Activated naive CD8-positive, alpha-beta T cell treated with anti-CD3 and anti-CD28 coated beads, Interleukin-2, amount 10 ng/mL, durations not matched to agents 7 days and 5 days (primary cell): Measurements from ENCODE around the gene POLE2. TPM values are rescaled to one million over a fixed set of nuclear protein-coding genes. Genes with fewer than 3 reads are reported as not detected.

Source experiments
- ATAC-seq: fragments of 150-1000 bp; cut with Tn5 transposase; one replicate; pipeline ENCODE4 v1.10.0; 2021; ENCODE audit warnings: low read depth, moderate library complexity
- POLR2A ChIA-PET: fragments of 350-600 bp; sonication (Branson Sonifier 250); formaldehyde crosslinking; loops from one replicate; lab custom pipeline; 2021; ENCODE audit warnings: antibody characterized with exemption; lab: Charles Lee
- DNase-seq: peaks from one replicate; pipeline ENCODE4 v3.0.0; 2021
- H3K27ac Mint-ChIP-seq: one replicate; pipeline ENCODE4 v1.8.0; 2022; ENCODE audit warnings: mild to moderate bottlenecking, mixed read lengths
- H3K27me3 Mint-ChIP-seq: one replicate; pipeline ENCODE4 v1.8.0; 2022; ENCODE audit warnings: mild to moderate bottlenecking, moderate library complexity, mixed read lengths
- H3K36me3 Mint-ChIP-seq: one replicate; pipeline ENCODE4 v1.8.0; 2021; ENCODE audit warnings: mild to moderate bottlenecking, mixed read lengths
- H3K4me1 Mint-ChIP-seq: one replicate; pipeline ENCODE4 v1.8.0; 2021; ENCODE audit warnings: mixed read lengths
- H3K4me3 Mint-ChIP-seq: one replicate; pipeline ENCODE4 v1.8.0; 2022; ENCODE audit warnings: mild to moderate bottlenecking, moderate library complexity, mixed read lengths
- H3K9me3 Mint-ChIP-seq: one replicate; pipeline ENCODE4 v1.8.0; 2021; ENCODE audit warnings: mixed read lengths
- total RNA-seq, 2 experiments: library from RNA; stranded (reverse); gene quantifications; one replicate each; pipeline ENCODE4 v1.2.3, GENCODE V29; 2021

The POLE2 gene
- total RNA-seq, 2 experiments from 2014 or later = 24.0 to 25.5 TPM

DNA sequence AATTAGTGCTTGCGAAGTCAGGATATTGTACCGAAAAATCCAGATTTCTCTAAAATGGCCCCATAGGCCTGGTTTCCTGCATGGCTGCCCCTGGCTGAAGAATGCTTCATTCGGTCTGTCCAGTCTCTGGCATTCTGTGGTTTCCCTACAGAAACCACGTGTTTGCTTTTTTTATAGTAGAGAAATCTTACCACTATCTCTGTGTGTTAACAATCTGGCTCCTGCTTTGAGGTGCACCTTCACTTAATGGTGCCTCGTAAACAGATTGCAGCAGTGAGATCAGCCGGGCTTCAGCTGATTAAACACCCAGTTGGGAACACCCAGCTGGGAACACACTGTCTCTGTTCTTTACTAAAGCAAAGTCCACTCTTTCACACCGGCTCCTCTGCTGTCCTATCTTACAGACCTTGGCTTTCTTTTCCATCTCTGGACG, 46.3 kb downstream of the POLE2 start:
- Mint-ChIP-seq H3K4me3 (no peak overlapping the region), H3K9me3 (no peaks in the 10 kb centered on the region), H3K27ac (peak overlapping the region; percentile 50), H3K36me3 (peaks cover 26% of the 10 kb centered on the region), H3K4me1 (peaks cover 32% of the 10 kb centered on the region), H3K27me3 (no peaks in the 10 kb centered on the region)
- no peak for ATAC-seq
- no peak for DNase-seq
- POLR2A ChIA-PET = no interaction called here

DNA sequence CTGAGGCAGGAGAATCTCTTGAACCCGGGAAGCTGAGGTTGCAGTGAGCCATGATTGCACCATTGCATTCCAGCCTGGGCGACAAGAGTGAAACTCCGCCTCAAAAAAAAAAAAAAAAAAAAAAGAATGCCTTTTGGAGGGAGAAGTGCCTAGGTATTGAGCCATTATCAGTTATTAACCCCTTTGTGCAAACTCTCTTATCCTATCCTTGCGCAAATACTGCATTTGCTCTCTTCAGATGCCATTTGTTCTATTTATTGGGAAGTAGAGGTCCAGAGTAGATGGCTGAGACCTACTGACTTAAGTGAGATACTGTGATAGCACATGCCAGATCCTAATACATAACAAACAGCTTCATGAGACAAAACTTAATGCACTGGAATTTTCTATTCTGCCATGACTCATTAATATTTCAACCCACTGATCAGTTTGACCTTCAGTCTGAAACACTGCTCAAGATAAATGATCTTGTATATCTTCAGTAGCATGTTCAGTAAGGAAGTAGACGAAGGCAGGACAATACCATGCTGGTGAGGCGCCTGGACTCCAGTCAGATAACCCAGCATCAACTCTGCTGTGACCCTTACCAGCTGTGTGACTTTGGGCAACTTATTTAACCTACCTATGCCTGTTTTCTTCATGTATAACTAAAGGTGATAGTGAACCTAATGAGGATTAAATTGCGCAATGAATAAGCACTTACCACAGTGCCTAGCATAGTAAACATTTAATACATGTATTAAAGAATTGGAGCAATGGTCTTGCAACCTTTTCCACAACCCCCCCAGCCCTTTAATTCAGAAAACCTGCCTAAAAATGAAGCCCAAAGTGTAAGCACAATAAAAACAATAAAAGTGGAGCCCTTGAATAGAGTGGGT, 47.2 kb downstream of the POLE2 start:
- ATAC-seq (no peak), DNase-seq (no peak)
- POLR2A ChIA-PET = interaction anchor here (0.8 to 1.6 kb wide), 2 partner anchors 127 to 1087 kb away, joined by 5 to 6 read pairs; partner anchors contain the start of gene KLHDC2
- no peaks in the 10 kb centered on the region for H3K27me3 Mint-ChIP-seq
- peaks cover 27% of the 10 kb centered on the region for H3K36me3 Mint-ChIP-seq
- H3K4me1 Mint-ChIP-seq = peaks cover 37% of the 10 kb centered on the region
- no peak overlapping the region for H3K4me3 Mint-ChIP-seq
- H3K27ac Mint-ChIP-seq = peak overlapping the region; percentile 45
- no peaks in the 10 kb centered on the region for H3K9me3 Mint-ChIP-seq

DNA sequence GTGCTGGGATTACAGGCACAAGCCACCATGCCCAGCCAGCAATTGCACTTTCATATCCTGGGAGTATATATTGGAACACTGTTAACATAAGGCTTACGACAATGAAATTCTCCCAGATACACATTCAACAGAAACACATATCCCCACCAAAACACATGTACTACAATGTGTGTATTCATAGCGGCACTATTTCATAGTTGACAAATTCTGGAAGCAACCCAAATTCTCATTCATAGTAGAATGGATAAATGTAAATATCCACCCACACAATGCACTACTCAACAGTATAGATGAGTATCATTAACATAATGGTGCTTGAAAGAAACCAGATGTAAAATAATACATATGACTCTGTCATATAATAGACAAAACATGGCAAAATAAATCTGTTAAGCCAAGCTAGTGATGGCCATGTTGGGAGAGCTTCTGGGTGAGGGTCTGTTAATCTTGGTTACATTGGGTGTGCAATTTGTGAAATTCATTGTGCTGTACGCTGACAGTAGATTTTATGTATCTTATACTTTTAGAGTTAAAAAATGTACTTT, 50.4 kb downstream of the POLE2 start:
- POLR2A ChIA-PET = no interaction called here

DNA sequence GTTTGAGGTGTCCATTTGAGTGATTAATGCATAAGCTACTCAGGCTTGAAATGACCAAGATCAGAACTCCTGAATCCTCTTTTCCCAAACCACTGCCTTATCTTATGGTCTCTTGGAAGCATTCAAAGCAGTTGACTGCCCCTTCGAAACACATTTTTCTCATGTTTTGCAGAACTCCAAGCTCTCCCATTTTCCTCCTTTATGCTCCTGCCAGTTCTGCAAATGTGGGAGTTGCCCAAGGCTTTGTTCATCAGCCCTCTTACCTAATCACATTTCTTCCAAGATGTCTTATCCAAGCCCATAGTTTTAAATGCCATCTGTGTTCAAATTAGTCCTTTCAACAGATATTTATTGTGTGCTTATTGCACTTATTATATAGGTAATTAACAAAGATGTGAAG, 51.1 kb downstream of the POLE2 start:
- Mint-ChIP-seq H3K4me1 (peaks cover 35% of the 10 kb centered on the region), H3K9me3 (no peaks in the 10 kb centered on the region), H3K27ac (peak overlapping the region; percentile 64), H3K4me3 (peak overlapping the region; percentile 99), H3K36me3 (peaks cover 23% of the 10 kb centered on the region), H3K27me3 (no peaks in the 10 kb centered on the region)
- ATAC-seq = no peak
- DNase-seq = no peak
- POLR2A ChIA-PET = interaction anchor here (0.7 kb wide), 1 partner anchor 31 kb away, joined by 3 read pairs; no protein-coding TSS in a partner anchor

More for the DNA sequence above, 50.4 kb downstream of the POLE2 start:
- H3K36me3 Mint-ChIP-seq = peaks cover 25% of the 10 kb centered on the region
- H3K4me1 Mint-ChIP-seq = peaks cover 38% of the 10 kb centered on the region
- no peak overlapping the region for H3K27ac Mint-ChIP-seq
- no peaks in the 10 kb centered on the region for H3K27me3 Mint-ChIP-seq
- no peak for DNase-seq
- no peaks in the 10 kb centered on the region for H3K9me3 Mint-ChIP-seq
- H3K4me3 Mint-ChIP-seq = no peak overlapping the region
- ATAC-seq = no peak

DNA sequence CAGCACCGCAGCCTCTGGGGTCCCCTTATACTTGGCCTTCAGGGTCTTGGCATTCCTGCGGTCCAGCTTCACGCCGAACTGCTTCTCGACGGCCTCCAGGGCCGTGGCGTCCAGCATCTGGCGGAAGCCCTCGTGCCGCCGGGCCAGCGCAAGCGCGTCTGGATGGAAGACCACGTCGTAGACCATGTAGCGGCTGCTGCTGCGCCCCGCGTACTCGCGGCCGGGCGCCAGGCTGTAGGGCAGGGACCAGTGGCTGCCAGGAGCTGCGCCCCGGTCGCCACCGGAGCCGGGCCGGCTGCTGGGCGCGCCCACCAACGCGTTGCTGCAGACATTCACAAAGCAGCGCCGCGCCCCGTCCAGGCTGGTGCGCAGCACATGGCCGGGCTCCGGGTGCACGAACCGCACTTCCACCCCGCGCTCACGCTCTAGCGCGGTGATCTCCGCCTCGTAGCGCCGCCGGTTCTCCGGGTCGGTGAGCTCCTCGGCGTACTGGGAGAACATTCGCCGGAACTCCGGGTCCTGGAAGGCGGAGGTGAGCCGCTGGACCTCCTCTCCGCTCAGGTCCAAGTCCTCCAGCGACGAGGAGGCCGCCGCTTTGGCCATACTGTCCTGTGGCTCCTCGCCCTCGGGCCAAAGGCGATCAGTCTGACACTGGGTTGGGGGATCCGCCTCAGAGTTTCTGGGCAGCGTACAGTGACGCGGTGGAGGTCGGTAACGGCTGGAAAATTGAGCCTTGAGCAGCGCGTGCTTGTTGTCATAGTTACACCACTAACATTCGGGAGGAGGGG, 53.3 kb downstream of the POLE2 start, which contains the start of gene DNAAF2:
DNAAF2 (minus strand) TSS at position 698 of the 788 bp plus-strand sequence; CDS start at position 603, 95 bp downstream.
- POLR2A ChIA-PET = interaction anchor here (0.6 to 8.0 kb wide), 22 partner anchors 11 to 567 kb away, joined by 3 to 102 read pairs (median 6); partner anchors contain the start of genes KLHDC2, LRR1, MGAT2 and NEMF
- peak; percentile 38 for ATAC-seq
- Mint-ChIP-seq H3K9me3 (no peaks in the 10 kb centered on the region), H3K4me1 (peaks cover 34% of the 10 kb centered on the region), H3K36me3 (peaks cover 21% of the 10 kb centered on the region), H3K4me3 (peak within 1 kb of the TSS; percentile 99), H3K27ac (peak within 1 kb of the TSS; percentile 98), H3K27me3 (no peaks in the 10 kb centered on the region)
- DNase-seq = peak; percentile 81

DNA sequence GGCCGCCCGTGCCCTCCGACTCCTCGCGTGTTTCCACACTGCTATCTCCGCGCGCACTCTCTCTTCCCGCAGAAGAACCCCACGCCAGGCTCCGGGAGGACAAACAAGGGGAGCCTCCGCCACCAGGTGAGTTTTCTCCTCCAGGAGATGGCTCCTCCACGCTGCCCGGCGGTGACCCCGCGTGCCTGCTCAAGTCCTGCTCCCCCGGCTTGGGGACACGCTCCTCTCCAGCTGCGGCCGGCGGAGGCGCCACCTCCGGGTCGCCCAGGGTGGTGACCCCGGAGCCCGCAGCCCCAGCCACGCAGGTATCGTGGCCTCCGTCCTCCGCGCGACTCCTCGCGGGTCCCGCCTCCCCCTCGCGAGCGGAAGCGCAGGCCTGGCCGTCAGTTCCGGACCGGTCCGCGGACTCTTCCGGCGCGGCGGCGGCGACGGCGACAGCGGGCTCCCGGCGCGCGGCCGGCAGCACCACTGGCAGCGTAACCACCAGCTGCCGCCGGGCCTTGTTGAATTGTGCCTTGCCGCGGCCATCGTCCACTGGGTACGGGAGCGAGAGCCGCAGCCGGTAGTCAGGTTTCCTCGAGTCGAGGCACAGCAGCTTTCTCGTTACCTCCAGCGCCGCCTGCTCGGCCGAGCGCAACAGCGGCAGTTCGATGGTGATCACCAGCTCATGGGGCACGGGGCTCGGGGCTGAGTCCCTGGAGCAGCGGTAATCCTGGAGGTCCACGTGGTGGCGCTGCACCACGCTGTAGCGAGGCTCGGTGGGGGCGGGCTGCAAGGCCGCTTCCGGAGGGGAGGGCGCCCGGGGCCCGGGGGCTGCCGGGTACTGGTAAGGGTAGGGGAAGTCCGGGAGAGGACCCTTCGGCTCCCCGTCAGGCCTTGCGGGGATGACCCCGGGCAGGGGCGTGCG, 54.1 kb downstream of the POLE2 start:
- Mint-ChIP-seq H3K27ac (peak overlapping the region; percentile 90), H3K4me3 (peak overlapping the region; percentile 99), H3K9me3 (no peaks in the 10 kb centered on the region), H3K27me3 (no peaks in the 10 kb centered on the region), H3K36me3 (peaks cover 21% of the 10 kb centered on the region), H3K4me1 (peaks cover 32% of the 10 kb centered on the region)
- POLR2A ChIA-PET = interaction anchor here (0.6 to 8.0 kb wide), 21 partner anchors 10 to 568 kb away, joined by 3 to 102 read pairs (median 6); partner anchors contain the start of genes KLHDC2, LRR1, MGAT2 and NEMF
- peak; percentile 85 for ATAC-seq
- DNase-seq = peak; percentile 94

DNA sequence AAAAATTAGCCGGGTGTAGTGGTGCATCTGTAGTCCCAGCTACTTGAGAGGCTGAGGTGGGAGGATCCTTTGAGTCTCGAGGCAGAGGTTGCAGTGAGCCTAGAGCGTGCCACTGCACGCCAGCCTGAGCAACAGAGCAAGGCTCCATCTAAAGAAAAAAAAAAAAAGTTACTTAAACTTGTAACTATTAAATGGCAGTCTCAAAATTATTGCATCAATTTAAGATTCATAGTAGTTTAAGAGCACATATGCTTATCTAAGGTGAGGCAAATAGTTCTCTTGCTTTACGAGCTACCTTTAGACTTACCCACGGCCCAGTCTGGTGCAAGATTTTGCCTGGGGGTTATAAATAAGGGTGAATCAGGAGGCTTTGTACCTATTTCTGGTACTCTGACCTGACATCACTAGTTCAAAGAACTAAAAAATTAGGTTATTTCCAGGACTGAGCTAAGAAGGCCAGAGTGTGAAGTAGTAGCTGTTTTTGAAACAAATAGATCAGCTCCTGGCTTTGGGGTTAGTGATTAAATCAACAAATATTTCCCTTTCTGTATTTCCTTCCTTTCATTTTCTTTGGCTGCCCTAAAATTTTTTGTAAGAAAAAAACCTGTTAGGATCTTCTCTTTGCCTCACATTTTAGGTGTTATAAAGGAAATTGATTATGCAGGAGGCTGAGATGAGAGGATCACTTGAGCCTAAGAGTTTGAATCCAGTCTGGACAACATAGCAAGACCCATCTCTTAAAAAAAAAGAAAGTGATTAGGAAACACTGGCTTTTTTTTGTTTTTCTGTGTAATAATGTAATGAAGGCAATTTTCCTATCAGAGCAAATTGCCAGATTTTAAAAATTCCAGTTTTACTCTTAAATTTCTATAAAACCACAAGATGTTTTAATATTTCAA, 63.8 kb downstream of the POLE2 start:
- Mint-ChIP-seq H3K9me3 (no peaks in the 10 kb centered on the region), H3K4me1 (peaks cover 36% of the 10 kb centered on the region), H3K27me3 (no peaks in the 10 kb centered on the region), H3K27ac (peak overlapping the region; percentile 39), H3K36me3 (peaks cover 24% of the 10 kb centered on the region), H3K4me3 (peak overlapping the region; percentile 97)
- POLR2A ChIA-PET = interaction anchor here (0.8 to 2.5 kb wide), 5 partner anchors 9 to 228 kb away, joined by 3 to 13 read pairs (median 10); partner anchors contain the start of genes LRR1 and RPS29
- DNase-seq (no peak), ATAC-seq (no peak)

DNA sequence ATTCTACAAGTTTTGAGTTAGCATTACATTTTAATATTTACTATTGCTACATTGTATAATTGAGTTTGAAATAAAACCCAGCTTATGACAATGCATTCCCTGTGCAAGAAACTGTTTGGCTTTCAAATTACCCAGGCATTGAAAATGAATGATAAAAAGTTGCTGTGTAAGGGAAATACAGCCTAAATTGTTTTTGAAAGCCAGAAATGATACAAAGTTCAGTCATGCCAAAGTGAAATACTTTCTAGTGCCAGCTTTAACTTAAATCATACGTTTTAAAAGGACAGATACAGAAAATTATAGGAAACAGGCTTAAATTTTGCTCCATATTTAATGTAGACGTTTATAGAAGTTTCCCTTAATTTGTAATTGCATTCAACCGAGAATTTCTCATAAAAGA, 64.6 kb downstream of the POLE2 start:
- ATAC-seq (no peak), DNase-seq (no peak)
- Mint-ChIP-seq H3K4me3 (peak overlapping the region; percentile 97), H3K36me3 (peaks cover 27% of the 10 kb centered on the region), H3K27me3 (no peaks in the 10 kb centered on the region), H3K27ac (peak overlapping the region; percentile 20), H3K4me1 (peaks cover 36% of the 10 kb centered on the region), H3K9me3 (no peaks in the 10 kb centered on the region)
- POLR2A ChIA-PET = interaction anchor here (1.3 to 2.5 kb wide), 4 partner anchors 9 to 38 kb away, joined by 3 to 13 read pairs (median 10); partner anchors contain the start of genes LRR1 and RPS29

DNA sequence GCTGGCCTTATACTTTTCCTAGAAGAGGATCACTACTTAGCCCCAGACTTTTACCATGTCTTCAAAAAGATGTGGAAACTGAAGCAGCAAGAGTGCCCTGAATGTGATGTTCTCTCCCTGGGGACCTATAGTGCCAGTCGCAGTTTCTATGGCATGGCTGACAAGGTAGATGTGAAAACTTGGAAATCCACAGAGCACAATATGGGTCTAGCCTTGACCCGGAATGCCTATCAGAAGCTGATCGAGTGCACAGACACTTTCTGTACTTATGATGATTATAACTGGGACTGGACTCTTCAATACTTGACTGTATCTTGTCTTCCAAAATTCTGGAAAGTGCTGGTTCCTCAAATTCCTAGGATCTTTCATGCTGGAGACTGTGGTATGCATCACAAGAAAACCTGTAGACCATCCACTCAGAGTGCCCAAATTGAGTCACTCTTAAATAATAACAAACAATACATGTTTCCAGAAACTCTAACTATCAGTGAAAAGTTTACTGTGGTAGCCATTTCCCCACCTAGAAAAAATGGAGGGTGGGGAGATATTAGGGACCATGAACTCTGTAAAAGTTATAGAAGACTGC, 65.9 kb downstream of the POLE2 start:
- peak overlapping the region; percentile 97 for H3K4me3 Mint-ChIP-seq
- peak overlapping the region; percentile 62 for H3K27ac Mint-ChIP-seq
- peaks cover 32% of the 10 kb centered on the region for H3K36me3 Mint-ChIP-seq
- H3K9me3 Mint-ChIP-seq = no peaks in the 10 kb centered on the region
- peaks cover 37% of the 10 kb centered on the region for H3K4me1 Mint-ChIP-seq
- DNase-seq = no peak
- POLR2A ChIA-PET = interaction anchor here (0.6 to 3.0 kb wide), 8 partner anchors 10 to 673 kb away, joined by 3 to 102 read pairs (median 14); partner anchors contain the start of genes DNAAF2, KLHDC2 and RPS29
- no peaks in the 10 kb centered on the region for H3K27me3 Mint-ChIP-seq
- no peak for ATAC-seq

DNA sequence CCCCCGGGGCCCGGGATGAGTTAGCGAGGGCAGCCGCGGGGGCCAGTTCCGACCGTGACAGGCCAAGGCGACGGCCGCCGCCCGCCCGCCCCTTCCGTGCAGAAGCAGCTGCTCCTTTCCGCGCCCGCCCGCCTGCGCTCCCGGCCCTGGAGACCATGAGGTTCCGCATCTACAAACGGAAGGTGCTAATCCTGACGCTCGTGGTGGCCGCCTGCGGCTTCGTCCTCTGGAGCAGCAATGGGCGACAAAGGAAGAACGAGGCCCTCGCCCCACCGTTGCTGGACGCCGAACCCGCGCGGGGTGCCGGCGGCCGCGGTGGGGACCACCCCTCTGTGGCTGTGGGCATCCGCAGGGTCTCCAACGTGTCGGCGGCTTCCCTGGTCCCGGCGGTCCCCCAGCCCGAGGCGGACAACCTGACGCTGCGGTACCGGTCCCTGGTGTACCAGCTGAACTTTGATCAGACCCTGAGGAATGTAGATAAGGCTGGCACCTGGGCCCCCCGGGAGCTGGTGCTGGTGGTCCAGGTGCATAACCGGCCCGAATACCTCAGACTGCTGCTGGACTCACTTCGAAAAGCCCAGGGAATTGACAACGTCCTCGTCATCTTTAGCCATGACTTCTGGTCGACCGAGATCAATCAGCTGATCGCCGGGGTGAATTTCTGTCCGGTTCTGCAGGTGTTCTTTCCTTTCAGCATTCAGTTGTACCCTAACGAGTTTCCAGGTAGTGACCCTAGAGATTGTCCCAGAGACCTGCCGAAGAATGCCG, 66.7 kb downstream of the POLE2 start:
- no peak for ATAC-seq
- H3K27ac Mint-ChIP-seq = peak overlapping the region; percentile 62
- H3K36me3 Mint-ChIP-seq = peaks cover 27% of the 10 kb centered on the region
- H3K4me3 Mint-ChIP-seq = peak overlapping the region; percentile 97
- no peak for DNase-seq
- H3K27me3 Mint-ChIP-seq = no peaks in the 10 kb centered on the region
- POLR2A ChIA-PET = interaction anchor here (0.6 to 3.0 kb wide), 17 partner anchors 11 to 743 kb away, joined by 3 to 102 read pairs (median 9); partner anchors contain the start of genes DNAAF2, KLHDC2, LRR1 and NEMF
- no peaks in the 10 kb centered on the region for H3K9me3 Mint-ChIP-seq
- peaks cover 36% of the 10 kb centered on the region for H3K4me1 Mint-ChIP-seq
